A549 (cell line): ENCODE measurements around the gene PLEKHA5. TPM values are rescaled to one million over a fixed set of nuclear protein-coding genes. Genes with fewer than 3 reads are reported as not detected.

ENCODE experiments used
- ATAC-seq, 2 experiments: fragments of 200-7000 bp in 1 of 2; fragments of >200 bp in 1 of 2; cut with Nextera tagmentation in 1 of 2; cut with Tn5 transposase in 1 of 2; 3 replicates each; pipeline versions ENCODE4 v1.8.0 to v1.9.1; 2018 to 2020; ENCODE audit warnings: mild to moderate bottlenecking in 1 of 2, moderate library complexity in 1 of 2
- CTCF ChIA-PET: fragments of 300-600 bp; sonication (Branson Sonifier 250); formaldehyde crosslinking; extraction: SDS; loops from one replicate; lab custom pipeline; 2021; ENCODE audit warnings: antibody characterized with exemption, inconsistent platforms; lab: Yijun Ruan, JAX
- POLR2A ChIA-PET: fragments of 350-600 bp; formaldehyde crosslinking; extraction: SDS; loops from one replicate; lab custom pipeline; 2021; ENCODE audit warnings: antibody characterized with exemption, inconsistent platforms; lab: Yijun Ruan, JAX
- DNase-seq, 2 experiments: peaks; one replicate each; pipeline versions ENCODE4 v3.0.0 to v3.0.0-alpha.2; 2011 to 2016; ENCODE audit warnings: low read depth in 1 of 2, low spot score in 1 of 2
- FAIRE-seq: peaks from 2 replicates; lab custom pipeline; 2011; peaks lifted over from hg19 to GRCh38; lab: Jason Lieb, UNC
- H3K27ac ChIP-seq, 2 experiments: fragments of >200 bp; sonication (Bioruptor Twin); formaldehyde crosslinking; 3 replicates each; pipeline ENCODE4 v1.5.1; 2016 to 2017
- H3K4me1 ChIP-seq: fragments of >200 bp; sonication (Bioruptor Twin); formaldehyde crosslinking; 3 replicates; pipeline ENCODE4 v1.6.1; 2016
- H3K4me2 ChIP-seq: fragments of >200 bp; sonication (Bioruptor Twin); formaldehyde crosslinking; 3 replicates; pipeline ENCODE4 v1.6.1; 2016
- H3K4me3 ChIP-seq: fragments of >200 bp; sonication (Bioruptor Twin); formaldehyde crosslinking; 3 replicates; pipeline ENCODE4 v1.5.1; 2016
- H3K9me3 ChIP-seq: fragments of >200 bp; sonication (Bioruptor Twin); formaldehyde crosslinking; 3 replicates; pipeline ENCODE4 v1.6.1; 2016
- EP300 ChIP-seq, 2 experiments: fragments of >200 bp; sonication (Bioruptor Twin); formaldehyde crosslinking; IDR thresholded peaks; 2 replicates in 1 of 2; 3 replicates in 1 of 2; pipeline ENCODE4 v1.6.1; 2016 to 2017
- FOSB ChIP-seq: fragments of 250-450 bp; sonication (Bioruptor Pico); IDR thresholded peaks from 2 replicates; pipeline ENCODE4 v1.5.0; 2020; ENCODE audit warnings: mild to moderate bottlenecking, moderate library complexity
- FOSL2 ChIP-seq, 2 experiments: fragments of 450-650 bp in 1 of 2; fragments of >200 bp in 1 of 2; sonication (Bioruptor Twin) in 1 of 2; formaldehyde crosslinking; IDR thresholded peaks; 2 replicates each; pipeline versions ENCODE4 v1.5.0 to v1.6.1; 2016 to 2020; ENCODE audit warnings: mild to moderate bottlenecking in 1 of 2, moderate library complexity in 1 of 2
- GATA3 ChIP-seq: IDR thresholded peaks from 2 replicates; pipeline ENCODE4 v1.6.1; 2012; ENCODE audit warnings: borderline replicate concordance
- MAFK ChIP-seq: fragments of 450-650 bp; IDR thresholded peaks from 2 replicates; pipeline ENCODE4 v1.6.1; 2014; ENCODE audit not compliant: partially characterized antibody
- RCOR1 ChIP-seq: fragments of 150-350 bp; IDR thresholded peaks from 2 replicates; pipeline ENCODE4 v1.6.1; 2014; ENCODE audit warnings: antibody characterized with exemption, low read length, low read depth
- TP53 ChIP-seq: fragments of 250-450 bp; sonication (Bioruptor Pico); IDR thresholded peaks from 2 replicates; pipeline ENCODE4 v1.5.0; 2021; ENCODE audit warnings: mild to moderate bottlenecking, moderate library complexity
- ZC3H11A ChIP-seq: fragments of 450-650 bp; IDR thresholded peaks from 2 replicates; pipeline ENCODE4 v1.6.1; 2014; ENCODE audit warnings: antibody characterized with exemption, mild to moderate bottlenecking
- ZFP36 ChIP-seq: fragments of 450-650 bp; IDR thresholded peaks from 2 replicates; pipeline ENCODE4 v1.6.1; 2014; ENCODE audit warnings: borderline replicate concordance; ENCODE audit not compliant: partially characterized antibody
- ZNF302 ChIP-seq: fragments of 250-450 bp; sonication (Bioruptor Pico); IDR thresholded peaks from 2 replicates; pipeline ENCODE4 v1.9.0; 2021; ENCODE audit warnings: inconsistent platforms, mild to moderate bottlenecking, moderate library complexity
- ZSCAN20 ChIP-seq: fragments of 250-450 bp; sonication (Bioruptor Pico); IDR thresholded peaks from 2 replicates; pipeline ENCODE4 v1.8.0; 2022; ENCODE audit warnings: mild to moderate bottlenecking, moderate library complexity
- WGBS: methylation state at CpG from one replicate; pipeline ENCODE4 v1.1.6; 2017; ENCODE audit errors: missing lambda C conversion rate; 5-methylcytosine and 5-hydroxymethylcytosine counted together
- polyA plus RNA-seq, 4 experiments: library from polyadenylated mRNA; depleted of rRNA in 3 of 4; stranded (reverse); fragments of >200 nt; fragmentation: RNase III in 1 of 4; extraction: RNeasy Plus Mini Kit Qiagen cat#74134 plus additional on column Dnase treatment in 1 of 4; gene quantifications; 2 replicates in 3 of 4; 3 replicates in 1 of 4; pipeline ENCODE4 v1.2.3, GENCODE V29; 2011 to 2017
- TF ChIP-seq, protein P1 (sequence below): fragments of 250-450 bp; sonication (Bioruptor Pico); IDR thresholded peaks from 2 replicates; pipeline ENCODE4 v1.5.0; 2020; ENCODE audit warnings: low read depth, mild to moderate bottlenecking, moderate library complexity
- TF ChIP-seq, protein P2 (sequence below): fragments of 150-350 bp; IDR thresholded peaks from 2 replicates; pipeline ENCODE4 v1.6.1; 2014; ENCODE audit warnings: low read depth, mild to moderate bottlenecking, low read length

The PLEKHA5 gene
- polyA plus RNA-seq, 2 of the 4 experiments (the other 2 are of a cell fraction), result 7.6 to 13.2 TPM

DNA sequence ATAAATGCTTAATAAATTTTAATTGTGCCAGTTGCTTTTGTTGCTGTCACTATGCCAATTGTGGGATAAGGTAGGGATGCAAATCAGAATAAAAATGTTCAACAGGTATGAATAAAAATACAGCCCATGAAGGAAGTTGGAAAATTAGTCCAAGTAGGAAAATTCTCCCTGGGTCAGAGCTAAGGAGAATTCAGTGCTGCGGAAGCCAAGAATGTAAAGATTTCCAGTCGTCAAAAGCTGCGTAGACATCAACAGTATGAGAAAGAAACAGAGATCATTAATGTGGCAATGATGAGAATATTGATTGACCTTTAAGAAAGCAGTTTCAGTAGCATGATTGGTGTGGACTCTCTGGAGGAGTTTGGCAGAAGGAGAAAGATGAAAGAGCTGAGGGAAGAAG, 87.9 kb downstream of the PLEKHA5 start:
- TF ChIP-seq ZSCAN20 (no peak), MAFK (no peak), ZNF302 (no peak), ZFP36 (no peak), GATA3 (no peak), EP300 (IDR thresholded peaks at IDR 0.05) (no peak)
- TF ChIP-seq, protein P1, sequence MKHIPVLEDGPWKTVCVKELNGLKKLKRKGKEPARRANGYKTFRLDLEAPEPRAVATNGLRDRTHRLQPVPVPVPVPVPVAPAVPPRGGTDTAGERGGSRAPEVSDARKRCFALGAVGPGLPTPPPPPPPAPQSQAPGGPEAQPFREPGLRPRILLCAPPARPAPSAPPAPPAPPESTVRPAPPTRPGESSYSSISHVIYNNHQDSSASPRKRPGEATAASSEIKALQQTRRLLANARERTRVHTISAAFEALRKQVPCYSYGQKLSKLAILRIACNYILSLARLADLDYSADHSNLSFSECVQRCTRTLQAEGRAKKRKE (CRISPR knock-in tag), result no peak
- FAIRE-seq, result no peak
- Histone ChIP-seq H3K4me1 (peaks cover 20% of the 10 kb centered on the region), H3K4me2 (no peak overlapping the region), H3K9me3 (0 out of 3 replicates have a peak, but pooled peaks cover 3% of the 10 kb centered on the region), H3K4me3 (no peak overlapping the region), H3K27ac (no peak overlapping the region)
- 93% methylated on average over 3 of the region's 3 CpGs for WGBS
- no peak for DNase-seq
- ChIA-PET CTCF (no interaction called here), POLR2A (no interaction called here)
- ATAC-seq, result no peak

DNA sequence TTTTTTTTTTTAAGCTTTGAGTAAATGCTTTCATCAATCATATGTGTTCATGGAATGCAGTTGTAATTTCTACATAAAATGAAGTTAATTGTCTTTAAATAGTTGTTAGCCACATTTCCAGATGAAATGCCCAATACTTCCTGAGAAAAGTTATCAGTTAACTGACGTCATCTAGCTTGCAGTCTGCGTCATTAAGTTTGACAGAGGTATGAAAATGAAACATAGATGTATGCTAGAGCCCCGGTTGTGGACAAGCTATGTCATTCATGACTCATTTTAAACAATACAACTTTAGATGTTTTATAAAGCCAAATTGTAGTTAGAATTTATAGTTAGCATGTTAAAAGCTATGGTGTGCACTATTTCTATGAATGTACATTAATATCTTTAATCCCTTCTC, 90.7 kb downstream of the PLEKHA5 start:
- Histone ChIP-seq H3K4me2 (peak overlapping the region; percentile 21; the same call in 1 of the 3 replicates), H3K4me1 (peaks cover 26% of the 10 kb centered on the region), H3K4me3 (no peak overlapping the region), H3K9me3 (0 out of 3 replicates have a peak, but pooled peaks cover 3% of the 10 kb centered on the region), H3K27ac (no peak overlapping the region)
- DNase-seq (peak in 1 of 2 experiments; percentile 20), ATAC-seq (no peak), FAIRE-seq (no peak)
- TF ChIP-seq, protein P1 (CRISPR knock-in tag), result no peak
- TF ChIP-seq FOSL2 (IDR thresholded peaks at IDR 0.05), result no peak
- TF ChIP-seq FOSL2 (CRISPR knock-in tag; IDR thresholded peaks at IDR 0.05), result peak; percentile 58
- ChIA-PET POLR2A (no interaction called here), CTCF (no interaction called here)
- WGBS, result 39% methylated on average over 3 of the region's 3 CpGs

DNA sequence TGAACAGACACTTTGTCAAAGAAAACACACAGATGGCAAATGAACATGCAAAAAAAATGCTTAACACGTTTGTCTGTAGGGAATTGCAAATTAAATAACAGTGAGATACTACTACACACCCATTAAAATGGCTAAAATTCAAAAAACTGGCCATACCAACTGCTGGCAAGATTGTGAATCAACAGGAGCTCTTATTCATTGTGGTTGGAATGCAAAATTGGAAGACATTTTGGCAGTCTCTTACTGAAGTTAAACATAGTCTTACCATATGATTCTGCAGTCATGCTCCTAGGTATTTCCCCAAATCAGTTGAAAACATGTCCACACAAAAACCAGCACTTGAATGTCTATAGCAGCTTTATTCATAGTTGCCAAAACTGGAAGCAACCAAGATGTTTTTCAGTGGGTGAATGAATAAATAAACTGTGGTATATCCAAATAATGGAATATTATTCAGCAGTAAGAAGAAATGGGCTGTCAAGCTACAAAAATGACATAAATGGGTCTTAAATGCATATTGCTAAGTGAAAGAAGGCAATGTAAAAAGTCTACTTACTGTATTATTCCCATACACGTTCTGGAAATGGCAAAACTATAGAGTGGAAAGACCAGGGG, 91.4 kb downstream of the PLEKHA5 start:
- DNase-seq, result no peak
- 68% methylated on average over 2 of the region's 2 CpGs for WGBS
- H3K4me1 ChIP-seq, result peaks cover 26% of the 10 kb centered on the region
- POLR2A ChIA-PET, result no interaction called here
- CTCF ChIA-PET, result no interaction called here
- FAIRE-seq, result peak; percentile 88
- no peak overlapping the region for H3K4me3 ChIP-seq
- peak overlapping the region; percentile 8 for H3K4me2 ChIP-seq
- TF ChIP-seq, protein P2, sequence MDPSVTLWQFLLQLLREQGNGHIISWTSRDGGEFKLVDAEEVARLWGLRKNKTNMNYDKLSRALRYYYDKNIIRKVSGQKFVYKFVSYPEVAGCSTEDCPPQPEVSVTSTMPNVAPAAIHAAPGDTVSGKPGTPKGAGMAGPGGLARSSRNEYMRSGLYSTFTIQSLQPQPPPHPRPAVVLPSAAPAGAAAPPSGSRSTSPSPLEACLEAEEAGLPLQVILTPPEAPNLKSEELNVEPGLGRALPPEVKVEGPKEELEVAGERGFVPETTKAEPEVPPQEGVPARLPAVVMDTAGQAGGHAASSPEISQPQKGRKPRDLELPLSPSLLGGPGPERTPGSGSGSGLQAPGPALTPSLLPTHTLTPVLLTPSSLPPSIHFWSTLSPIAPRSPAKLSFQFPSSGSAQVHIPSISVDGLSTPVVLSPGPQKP, result no peak
- TF ChIP-seq RCOR1, result no peak
- TF ChIP-seq ZC3H11A, result no peak
- H3K9me3 ChIP-seq, result 0 out of 3 replicates have a peak, but pooled peaks cover 3% of the 10 kb centered on the region
- peak overlapping the region; percentile 34 to 60; a peak in 4 of 6 replicates for H3K27ac ChIP-seq
- ATAC-seq, result 0 out of 6 replicates have a peak, but pooled peaks of 1 of the 2 experiments have one; percentile 24

DNA sequence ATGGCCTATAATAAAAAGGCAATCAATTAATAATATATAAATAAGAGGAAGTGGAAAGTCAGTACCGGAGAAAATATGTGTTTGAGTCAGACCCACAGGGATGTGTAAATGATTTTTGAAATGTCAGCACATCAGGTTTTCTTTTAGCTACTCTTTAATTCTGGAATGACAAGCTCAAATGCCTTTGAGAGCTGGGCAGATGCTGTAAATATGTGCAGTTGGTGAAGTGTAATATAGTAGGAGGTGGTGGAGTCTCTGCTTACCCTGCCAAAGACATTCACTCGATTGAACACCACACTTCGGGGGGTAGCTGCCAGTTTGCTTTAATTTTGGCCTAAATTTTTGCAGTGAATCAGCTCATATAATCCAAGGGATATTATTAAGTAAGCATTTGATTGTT, 93.0 kb downstream of the PLEKHA5 start:
- FAIRE-seq (no peak), DNase-seq (no peak), ATAC-seq (no peak)
- Histone ChIP-seq H3K4me3 (no peak overlapping the region), H3K9me3 (0 out of 3 replicates have a peak, but pooled peaks cover 3% of the 10 kb centered on the region), H3K27ac (0 out of 6 replicates have a peak overlapping the region, but pooled peaks have one; percentile 3 to 29), H3K4me2 (peak overlapping the region; percentile 8; the same call in 2 of the 3 replicates), H3K4me1 (peaks cover 27% of the 10 kb centered on the region)
- POLR2A ChIA-PET, result no interaction called here
- TF ChIP-seq MAFK (peak; percentile 28), FOSB (no peak), TP53 (CRISPR knock-in tag) (no peak), ZSCAN20 (no peak)
- CTCF ChIA-PET, result interaction anchor here (0.6 to 2.2 kb wide), 17 partner anchors 8 to 972 kb away, joined by 3 to 8 read pairs (median 3); no protein-coding TSS in a partner anchor
- WGBS, result 83% methylated on average over 3 of the region's 3 CpGs
